GM21526 (cell line): ENCODE data around the gene RPIA.
A peak's percentile ranks its signal among the peaks of the same experiment; 100 is the strongest.
"Not testable (repeated sequence)": the region's sequence is repeated elsewhere in the genome, so short reads cannot be mapped to it uniquely, and the experiment has no call there.

Experiments
- ATAC-seq: cut with Tn5 transposase; IDR thresholded peaks from one replicate; pipeline ENCODE4 v1.9.1; 2021; ENCODE audit warnings: moderate library complexity; ENCODE audit not compliant: unreplicated experiment, low FRiP score

RPIA gene

DNA sequence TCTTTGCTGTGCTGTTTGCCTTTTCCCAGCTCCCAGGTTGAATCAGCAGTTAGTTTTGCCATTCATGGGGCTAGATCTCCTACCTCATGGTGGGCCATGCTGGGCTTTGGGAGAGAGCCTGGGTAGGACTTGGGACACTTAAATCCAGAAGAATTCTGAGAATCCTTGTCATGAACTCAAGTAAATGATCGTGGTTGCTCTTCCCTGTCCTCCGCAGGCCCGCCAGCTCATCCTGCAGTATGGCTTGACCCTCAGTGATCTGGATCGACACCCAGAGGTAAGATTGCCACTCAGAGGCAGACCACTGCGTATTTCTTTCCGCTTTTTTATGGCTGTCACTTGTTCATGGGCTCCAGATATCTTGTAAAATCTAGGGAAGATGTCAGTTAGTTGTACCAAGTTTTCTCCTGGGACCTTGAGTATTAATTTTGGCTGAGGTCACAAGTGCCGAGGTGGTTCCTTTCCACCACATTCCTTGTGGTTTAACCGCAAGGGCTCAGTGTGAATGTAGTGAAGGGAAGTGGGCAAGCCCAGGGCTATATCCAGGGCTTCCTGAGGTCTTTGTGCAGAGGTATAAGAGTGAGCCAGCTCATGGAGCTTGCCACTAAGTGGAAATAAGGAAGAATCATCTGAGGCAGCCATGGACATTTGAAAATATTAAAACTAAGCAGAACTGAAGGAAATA, 37.7 kb downstream of the RPIA start:
- ATAC-seq = no peak

DNA sequence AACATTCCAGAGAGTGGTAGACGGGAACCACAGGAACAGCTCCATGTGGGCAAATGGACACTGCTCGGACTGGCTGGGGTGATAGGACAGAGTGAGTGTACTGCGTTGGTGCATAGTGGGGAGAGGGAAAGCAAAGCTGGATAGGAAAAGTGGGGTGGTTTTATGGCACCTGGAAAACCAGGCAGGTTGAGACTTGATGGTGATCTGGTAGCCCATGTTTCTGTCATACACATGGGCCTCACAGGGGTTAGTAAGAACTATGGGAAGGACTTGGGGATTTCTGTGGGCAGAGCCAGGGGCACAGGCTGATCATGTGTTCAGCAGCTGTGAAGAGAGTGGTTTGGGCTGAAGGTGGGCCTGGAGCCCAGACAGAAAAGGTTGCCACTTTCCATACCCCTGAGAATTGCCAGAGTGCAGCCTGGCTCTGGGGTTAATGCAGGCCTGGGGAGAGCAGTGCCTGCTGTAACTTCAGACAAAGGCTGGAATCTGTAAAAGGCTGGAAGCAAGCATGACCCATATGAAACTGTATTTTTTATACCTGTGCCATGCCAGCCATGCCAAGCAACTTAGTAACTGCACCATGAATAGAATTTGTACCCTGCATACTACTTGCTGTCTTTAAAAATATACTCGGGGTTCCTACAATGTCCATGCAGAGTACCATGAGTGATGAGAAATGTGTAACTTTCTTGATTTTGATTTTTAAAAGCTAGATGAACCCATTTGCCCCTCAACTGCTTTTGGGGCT, 41.9 kb downstream of the RPIA start:
- no peak for ATAC-seq

- ATAC-seq = no peak
Observed at GRCh38 chr2:88735133-88735532, 43.7 kb downstream of the RPIA start.

DNA sequence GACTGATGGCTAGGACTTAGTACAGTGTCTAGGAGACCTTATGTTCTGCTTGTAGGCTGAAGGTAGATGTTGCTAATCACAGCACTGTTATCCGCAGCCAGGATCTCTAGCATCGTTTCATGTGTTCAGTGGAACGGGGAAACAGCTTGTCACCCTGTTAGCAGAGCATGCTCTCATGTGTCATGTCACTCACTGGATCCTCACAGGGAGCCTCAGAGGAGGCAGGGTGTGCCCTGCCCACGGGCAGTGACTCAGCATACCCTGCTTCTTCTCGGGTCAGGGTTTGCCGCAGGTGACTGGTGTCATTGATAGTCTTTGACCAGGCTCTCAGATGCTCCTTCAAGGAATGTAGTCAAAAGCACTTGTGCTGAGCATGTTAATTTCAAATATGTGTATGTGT, 44.4 kb downstream of the RPIA start:
- no peak for ATAC-seq

- no peak for ATAC-seq
Observed at GRCh38 chr2:88736437-88736836, 45.0 kb downstream of the RPIA start.

- no peak for ATAC-seq
Observed at GRCh38 chr2:88737385-88737784, 45.9 kb downstream of the RPIA start.

- ATAC-seq = no peak
Observed at GRCh38 chr2:88738271-88738670, 46.8 kb downstream of the RPIA start.

GRCh38 chr2:88739985-88740600, 48.6 kb downstream of the RPIA start:
- peak; percentile 86 for ATAC-seq

DNA sequence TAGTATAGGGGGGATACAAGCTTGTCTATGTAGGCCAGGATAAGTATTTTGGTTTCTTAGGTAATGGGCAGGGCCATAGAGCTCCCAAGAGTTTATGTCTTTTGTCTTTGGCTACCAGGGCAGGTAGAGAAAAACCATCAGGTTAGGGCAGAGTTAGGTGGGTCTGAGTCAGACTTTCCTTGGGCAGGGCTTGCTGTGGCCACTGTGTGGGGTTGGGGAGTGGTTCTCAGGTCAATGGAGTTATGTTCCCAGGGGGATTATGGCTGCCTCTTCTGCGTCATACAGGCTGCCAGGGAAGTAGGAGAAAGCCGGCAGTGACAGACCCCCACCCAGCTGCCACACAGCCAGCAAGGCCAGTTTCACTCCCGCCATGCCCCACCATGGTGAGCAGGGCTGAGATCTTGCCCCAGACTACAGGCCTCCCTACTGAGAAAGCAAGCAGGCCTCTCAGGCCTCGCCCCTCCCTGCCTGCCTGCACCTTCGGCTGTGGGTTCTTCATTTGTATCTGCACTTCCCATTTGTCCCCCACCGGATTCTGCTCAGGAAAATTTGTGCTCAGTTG, 55.5 kb downstream of the RPIA start:
- ATAC-seq = no peak

DNA sequence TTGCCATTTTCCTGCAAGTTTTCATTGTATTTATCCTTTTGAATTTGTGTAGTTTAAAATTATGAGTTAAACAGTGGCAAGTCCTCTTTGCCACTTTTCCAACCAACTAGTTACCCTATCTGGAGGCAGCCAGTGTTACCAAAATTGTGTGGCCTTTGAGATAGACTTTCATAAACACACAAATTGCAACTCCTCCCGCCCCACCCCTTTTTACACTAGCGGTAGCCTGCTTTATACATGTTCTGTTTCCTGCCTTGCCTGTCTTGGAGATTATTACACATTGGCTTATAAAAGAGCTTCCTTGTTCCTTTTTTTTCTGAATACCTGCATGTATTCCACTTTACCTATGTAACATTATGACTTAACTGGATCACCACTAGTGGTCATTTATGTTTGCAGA, 56.5 kb downstream of the RPIA start:
- no peak for ATAC-seq

- ATAC-seq = no peak
Observed at GRCh38 chr2:88751768-88752167, 60.3 kb downstream of the RPIA start.

GRCh38 chr2:88753833-88754584, 62.5 kb downstream of the RPIA start:
- ATAC-seq = peak; percentile 93

DNA sequence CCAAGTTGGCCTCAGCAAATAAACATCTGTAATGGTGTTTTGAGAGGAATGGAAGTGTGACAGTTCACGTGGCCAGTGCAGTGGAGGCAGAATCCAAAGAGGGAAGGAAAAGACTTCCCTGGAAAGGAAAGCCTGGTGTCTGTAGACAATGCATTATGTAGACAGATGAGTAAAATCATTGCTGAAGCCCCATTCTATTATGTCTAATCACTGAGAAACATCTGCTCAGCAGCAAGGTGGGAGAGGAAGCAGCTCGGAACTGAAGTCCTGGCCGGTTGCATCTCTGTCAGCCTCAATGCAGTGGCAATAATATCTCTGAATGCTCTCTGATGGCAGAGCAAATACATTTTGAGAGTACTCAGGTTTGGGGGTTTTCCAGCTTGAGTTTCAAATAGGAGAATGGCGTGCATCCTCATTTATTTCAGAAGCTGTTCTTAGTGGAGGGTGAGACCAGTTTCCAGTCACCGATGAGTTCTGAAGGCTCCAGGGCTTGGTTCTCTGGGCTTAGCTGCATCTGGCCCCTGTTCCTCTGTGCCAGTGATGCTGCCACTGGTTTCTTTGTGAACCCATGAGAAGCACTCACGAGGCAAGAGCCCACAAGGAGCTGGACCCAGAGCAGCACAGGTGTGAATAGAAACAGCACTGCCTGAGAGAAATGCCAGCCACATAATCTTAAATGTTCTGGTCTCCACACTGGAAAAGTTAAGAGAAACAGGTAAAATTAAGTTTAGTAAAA, 63.3 kb downstream of the RPIA start:
- ATAC-seq = peak; percentile 41

DNA sequence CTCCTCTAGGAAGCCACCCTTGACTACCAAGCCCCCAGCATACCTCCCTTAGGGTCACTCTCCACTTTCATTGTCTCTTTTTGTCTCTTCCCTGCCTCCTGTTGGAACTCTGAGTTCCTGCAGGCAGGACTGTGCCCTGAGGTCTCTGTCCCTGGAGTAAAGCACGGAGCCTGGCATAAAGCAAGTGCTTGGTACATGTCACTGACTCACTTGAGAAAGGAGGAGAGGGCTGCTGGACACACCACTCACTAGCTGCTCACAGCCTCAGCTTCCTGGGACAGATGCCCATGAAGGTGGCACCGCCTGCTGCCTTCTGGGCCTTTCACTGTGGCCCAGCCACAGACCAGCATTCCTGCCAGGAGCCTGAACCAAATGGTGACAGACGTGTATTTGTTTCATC, 64.4 kb downstream of the RPIA start:
- ATAC-seq = no peak

DNA sequence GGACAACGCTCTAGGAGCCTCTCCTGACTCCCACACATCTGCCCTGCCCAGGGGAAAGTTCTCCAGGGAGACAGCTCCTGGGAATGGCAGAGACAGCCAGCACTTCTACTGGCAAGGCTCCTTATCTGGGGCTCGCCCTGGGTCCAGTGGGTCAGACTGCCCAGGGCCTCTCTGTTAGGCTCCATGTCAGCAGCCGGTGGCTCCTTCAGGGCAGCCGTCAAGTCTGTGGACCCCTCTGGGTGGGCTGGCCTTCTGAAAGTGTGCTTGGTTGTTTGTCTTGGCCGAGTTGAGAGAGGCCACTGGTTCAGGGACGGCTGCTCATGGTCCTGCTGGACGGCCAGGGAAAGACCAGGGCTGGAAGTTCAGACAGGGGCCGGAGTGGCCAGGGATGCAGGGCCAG, 65.6 kb downstream of the RPIA start:
- ATAC-seq = no peak

- ATAC-seq = not testable (repeated sequence)
Observed at GRCh38 chr2:88758702-88759101, 67.2 kb downstream of the RPIA start.

DNA sequence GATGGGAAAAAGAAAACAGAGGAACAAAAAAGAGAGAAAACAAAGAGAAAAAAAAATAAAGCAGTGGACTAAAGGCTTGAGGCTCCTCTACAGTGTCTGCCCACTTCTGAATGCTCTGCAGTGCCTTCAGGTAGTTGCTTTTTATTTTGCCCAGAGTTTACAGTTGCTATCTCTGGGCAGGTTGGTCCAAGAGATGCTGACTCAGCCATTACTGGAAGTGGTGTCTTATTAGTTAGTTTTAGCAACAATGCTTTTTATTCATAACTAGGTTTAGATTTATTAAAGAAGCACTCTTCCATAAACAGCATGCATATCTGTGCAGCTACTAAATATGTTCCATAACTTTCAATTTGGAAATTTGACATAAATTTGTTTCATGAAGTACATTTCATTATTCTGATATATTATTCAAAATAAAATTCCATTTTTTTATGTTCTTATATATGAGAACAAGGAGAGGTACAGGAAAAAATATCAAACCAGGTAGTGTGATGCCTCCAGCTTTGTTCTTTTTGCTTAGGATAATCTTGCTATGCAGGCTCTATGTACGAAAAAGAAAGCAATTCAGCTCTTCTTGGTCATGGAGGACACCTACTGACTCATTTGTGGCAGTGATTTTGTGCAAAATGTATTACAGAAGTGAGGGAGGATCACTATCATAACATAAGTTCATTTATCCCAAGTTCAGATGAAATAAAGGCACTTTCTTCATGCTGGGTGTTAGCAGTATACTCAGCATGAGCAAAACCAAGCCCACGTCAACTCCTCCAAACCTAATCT, 69.5 kb downstream of the RPIA start:
- no peak for ATAC-seq

DNA sequence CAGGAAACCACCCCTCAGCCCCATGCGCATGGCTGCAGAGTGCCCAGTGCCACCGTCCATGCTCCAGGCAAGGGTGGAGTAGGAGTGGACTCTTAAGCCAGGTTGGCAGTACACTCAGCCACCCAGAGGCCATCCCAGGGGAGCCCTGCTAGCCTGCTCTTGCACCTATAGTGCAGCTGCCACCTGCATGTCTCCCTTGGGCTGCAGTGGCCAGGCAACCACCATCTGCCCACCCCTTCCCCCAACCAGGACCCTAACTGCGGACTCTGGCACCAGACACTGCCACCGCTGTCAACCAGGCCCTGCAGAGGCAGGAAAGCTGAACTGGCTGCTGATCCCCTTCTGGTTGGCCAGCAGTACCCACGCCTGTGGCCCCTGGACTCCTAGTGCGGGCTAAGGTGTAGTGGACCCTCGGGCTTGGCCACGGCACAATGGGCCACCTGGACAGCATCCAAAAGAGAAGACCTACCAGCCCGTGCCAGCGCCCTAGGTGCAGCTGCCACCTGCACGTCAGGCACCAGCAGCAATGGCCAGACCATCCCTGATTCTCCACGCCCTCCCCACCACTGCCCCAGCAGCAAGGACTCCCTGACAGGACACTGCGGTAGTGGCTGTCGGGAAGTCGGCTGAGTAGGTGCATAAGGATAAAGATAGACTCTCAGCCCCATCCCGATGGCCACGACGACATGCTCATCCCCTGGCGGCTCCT, 72.8 kb downstream of the RPIA start:
- no peak for ATAC-seq

DNA sequence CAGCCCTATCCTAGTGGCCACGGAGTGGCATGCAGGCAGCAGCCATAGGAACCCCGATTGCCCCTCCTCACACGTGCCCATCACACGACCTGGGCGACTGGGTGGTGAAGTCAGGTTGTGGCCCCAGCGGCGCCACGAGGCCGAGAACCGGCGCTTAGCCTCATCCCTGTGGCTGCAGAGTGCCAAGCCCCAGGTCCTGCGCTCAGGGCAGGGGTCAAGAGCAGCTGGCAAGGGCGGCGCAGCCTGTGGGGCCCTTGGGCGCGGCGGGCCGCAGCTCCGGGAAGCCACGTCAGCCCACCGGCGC, 73.3 kb downstream of the RPIA start:
- no peak for ATAC-seq
